UCSD-AML1 (cell line): ENCODE data around the gene SCNN1A.

Source experiments
- DNase-seq: peaks from one replicate; lab custom pipeline; 2025; ENCODE audit not compliant: unreplicated experiment; lab: John Stamatoyannopoulos, UW

Gene SCNN1A

GRCh38 chr12:6384499-6385436, 9.4 kb upstream of the SCNN1A start:
- DNase-seq: no peak

DNA sequence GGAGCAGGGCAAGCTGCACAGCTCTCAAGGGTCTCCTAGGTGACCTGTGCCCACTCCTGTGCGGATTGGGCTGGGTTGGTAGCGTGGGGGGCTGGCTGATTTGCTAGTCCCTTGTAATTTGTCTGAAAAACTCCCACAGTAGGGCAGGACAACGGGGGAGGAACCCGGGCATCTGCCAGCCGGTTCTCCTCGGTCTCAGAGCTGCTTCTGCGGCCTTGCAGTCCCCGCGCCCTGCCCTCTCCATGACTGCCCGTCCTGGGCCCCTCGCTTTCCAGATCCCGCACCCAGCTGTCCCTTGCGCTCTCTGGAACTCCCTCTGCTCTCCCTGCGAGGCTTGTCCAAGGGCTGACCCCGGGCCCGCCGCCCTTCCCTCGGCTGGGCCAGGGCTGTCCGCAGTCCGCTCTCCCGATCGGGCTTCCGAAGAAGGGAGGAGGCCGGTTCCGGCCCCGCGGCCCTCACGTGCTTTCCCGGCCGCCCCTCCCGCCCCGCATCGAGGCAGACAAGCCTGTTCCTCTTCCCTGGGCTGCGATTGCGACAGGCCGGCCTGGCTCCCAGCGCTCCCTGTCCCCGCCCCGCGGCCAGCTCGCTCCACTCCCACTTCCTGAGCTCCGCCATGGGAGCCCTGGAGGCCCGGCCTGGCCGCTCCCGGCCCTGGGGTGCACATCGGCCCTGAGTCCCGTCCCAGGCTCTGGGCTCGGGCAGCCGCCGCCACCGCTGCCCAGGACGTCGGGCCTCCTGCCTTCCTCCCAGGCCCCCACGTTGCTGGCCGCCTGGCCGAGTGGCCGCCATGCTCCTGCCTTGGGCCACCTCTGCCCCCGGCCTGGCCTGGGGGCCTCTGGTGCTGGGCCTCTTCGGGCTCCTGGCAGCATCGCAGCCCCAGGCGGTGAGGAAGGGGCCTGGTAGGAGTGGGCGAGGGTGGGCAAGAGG, 8.5 kb upstream of the SCNN1A start, which contains the start of gene LTBR:
TSS of gene LTBR (plus strand) at position 591 of the 927 bp plus-strand sequence. CDS start at position 788, 197 bp downstream.
- DNase-seq: peak; percentile 91

DNA sequence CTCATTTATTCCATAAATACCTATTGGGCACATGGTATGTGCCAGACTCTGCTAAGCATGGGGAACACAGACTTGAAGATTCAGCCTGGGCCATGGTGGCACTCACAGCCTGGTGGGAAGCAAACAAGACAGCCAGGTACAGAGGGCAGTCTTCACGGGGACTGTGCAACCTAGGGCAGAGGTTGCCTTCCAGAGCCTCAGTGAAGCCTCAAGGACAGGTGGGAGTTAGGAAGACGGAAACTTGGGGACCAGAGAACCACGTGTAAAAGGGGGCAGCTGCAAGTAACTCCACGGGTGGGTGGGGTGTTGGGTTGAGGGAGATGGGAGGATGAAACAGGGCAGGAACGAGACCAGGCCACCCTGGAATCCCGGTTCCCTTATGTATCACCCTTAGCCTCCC, 7.6 kb upstream of the SCNN1A start:
- DNase-seq: no peak

DNA sequence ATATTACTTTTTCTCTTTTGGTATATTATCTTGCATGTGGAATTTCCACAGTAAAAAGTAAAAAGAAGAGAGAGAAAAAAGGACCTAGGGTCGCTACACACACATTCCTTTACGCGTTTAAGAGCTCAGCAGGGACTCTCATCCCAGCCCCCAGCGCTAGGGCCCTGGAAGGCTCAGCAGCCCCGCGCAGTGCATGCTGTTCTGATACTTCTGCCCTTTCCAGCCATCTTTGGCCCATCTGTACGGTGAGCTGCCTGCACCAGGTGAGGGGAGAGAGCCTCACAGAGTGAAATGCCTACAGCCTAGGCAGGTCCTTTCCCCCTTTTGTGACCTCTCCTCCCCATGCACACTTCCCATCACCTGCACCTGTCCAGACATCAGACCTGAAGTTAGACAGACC, 7.0 kb upstream of the SCNN1A start:
- DNase-seq: no peak

- no peak for DNase-seq
These were observed 5.1 kb upstream of the SCNN1A start for GRCh38 chr12:6380141-6381121.

DNA sequence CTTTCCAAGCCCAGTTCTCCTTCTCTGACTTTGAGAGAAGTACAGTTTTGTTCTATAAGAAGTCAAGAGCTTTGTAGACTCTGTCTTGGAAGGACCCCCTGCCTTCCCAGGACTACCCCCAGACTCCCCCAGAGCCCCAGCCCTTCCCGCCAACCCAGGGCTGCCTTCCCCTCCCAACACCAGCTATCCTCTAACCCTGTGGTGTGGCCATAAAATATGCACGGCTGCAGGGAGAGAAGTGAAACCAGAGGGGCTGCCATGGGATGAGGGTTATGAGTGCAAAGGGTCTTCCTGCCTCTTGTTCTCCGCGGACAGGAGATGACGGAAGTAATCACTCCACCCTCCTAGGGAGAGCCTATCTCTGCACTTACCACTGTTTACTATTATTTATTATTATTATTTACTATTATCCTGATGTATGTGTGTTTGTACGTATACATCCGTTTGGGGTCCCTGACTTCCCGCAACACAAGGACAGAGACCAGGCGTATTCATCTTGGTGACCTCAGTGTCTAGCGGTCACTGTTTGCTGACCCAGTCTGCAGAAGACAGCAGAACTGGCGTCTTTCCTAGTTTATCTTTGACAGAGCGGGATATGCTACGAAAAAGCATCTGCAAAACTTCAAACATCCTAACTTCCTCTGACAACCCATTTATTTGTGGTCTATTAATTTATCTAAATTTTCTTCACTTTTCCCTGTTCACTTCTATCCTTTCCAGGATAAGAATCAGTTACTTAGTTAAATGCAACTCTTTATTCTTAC, 3.5 kb upstream of the SCNN1A start:
- no peak for DNase-seq

GRCh38 chr12:6377667-6377994, 2.3 kb upstream of the SCNN1A start:
- DNase-seq: no peak

DNA sequence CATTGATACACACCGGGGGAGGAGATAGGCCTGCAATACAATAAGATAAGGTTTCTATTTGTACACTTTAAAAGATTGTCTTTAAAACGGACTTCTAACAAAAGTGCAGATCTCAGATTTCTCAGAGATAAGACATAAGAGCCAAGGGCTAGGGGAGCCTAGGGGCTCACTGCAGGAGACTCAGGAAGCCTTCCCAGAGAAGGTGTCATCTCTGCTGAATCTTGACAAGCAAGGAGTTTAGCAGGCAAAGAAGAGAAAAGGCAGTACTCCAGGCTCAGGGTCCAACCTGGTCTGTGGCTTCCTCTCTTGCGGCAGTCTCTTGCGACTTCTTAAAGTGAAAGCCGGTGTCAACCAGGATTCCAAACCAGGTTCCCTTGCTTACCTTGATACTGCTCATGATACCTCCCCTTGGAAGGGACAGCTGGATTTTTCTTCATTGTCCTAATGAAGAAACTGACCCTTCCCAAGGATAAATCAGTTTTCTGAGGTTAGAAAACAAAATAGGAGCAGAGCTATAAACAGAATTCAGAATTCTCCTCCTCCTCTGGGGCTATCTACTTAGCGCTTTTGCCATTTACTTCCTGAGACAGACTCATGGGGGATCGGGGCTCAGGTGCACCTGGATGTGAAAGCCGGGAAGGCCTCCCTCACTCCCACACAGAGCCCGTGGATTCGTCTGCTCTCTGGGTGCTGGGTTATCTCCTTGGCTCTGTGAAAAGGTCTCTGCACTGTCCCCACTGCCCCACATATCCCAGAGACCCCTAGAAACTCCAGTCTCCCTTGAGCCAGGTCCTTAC, 1.7 kb upstream of the SCNN1A start:
- no peak for DNase-seq

DNA sequence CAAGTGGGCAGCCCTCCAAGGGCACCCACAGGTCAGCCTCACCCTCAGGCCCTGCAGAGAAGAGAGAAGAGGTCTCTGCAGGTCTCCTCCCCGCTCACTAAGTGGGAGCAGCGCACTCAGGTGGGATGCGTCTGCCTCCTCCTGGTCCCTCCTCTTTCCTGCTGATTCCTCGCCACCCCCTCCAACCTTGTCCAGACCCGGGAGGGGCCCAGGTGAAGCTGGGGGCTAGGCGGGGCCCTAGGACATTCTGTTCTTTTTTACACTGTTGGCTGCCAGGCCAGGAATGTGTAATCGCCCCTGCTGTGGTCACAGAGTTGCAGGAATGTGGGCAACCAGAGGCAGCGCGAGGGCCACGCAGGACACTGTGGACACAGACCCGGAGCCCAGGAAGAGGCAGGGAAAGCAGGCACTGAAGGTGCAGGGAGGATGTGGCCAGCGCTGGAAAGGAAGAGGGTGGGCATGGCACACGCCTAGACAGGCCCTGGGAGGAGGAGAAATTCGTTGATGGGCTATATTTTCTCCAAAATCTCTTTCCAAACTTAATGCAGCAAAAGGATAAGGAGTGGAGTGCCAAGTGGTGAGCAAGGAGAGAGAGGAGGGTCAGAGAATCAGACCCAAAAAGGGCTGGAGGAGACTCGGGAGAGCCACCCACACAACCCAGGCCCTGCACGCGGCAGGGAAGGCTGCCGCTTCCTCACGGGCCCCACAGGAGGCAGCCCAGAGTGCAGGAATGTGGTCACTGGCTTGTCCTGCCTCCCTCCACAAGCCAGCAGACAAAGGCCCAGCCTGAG, 911 bp upstream of the SCNN1A start:
- peak; percentile 68 for DNase-seq

DNA sequence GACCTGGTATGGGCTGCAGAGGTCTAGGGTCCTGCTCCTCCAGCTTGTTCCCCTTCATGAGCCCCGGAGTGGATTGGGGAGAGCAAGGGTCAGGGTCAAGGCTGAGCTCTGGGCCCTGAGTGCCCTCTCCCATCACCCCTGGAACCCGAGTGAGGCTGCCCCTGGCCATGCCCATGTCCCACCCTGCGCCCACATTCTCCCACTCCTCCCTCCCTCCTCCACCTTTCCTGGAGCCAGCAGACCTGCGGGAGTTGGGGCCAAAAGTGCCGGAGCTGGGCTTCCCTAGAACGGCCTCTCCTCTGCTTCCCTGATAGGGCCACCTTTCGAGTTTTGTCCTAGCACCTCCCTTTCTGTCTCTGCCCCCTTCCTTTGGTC, 590 bp downstream of the SCNN1A start:
- DNase-seq: no peak

DNA sequence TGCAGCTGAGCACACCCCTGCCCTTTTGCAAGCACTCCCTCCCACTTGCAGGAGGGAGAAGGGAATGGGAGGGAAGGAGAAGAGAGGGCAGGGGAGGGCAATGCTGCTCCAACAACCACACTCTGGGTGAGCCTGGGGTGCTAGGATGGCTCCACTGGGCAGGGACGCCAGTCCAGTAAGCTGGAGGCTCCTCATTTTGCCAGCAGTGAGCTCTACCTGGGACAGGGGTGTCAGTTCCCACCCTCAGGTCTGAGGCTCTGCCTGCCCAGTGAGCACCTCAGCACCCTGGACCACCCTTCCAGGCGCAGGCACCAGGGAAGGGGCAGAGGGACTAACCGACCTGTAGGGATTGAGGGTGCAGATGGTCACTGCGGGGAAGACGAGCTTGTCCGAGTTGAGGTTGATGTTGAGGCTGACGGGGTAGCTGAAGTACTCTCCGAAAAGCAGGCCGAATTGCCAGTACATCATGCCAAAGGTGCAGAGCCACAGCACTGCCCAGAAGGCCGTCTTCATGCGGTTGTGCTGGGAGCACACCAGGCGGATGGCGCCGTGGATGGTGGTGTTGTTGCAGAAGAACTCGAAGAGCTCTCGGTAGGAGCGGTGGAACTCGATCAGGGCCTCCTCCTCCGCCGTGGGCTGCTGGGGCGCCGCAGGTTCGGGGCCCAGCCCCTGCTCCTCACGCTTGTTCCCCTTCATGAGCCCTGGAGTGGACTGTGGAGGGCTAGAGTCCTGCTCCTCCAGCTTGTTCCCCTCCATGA, 1.2 kb downstream of the SCNN1A start:
- DNase-seq: no peak

- DNase-seq: no peak
These were observed 2.2 kb downstream of the SCNN1A start for GRCh38 chr12:6373022-6373787.

DNA sequence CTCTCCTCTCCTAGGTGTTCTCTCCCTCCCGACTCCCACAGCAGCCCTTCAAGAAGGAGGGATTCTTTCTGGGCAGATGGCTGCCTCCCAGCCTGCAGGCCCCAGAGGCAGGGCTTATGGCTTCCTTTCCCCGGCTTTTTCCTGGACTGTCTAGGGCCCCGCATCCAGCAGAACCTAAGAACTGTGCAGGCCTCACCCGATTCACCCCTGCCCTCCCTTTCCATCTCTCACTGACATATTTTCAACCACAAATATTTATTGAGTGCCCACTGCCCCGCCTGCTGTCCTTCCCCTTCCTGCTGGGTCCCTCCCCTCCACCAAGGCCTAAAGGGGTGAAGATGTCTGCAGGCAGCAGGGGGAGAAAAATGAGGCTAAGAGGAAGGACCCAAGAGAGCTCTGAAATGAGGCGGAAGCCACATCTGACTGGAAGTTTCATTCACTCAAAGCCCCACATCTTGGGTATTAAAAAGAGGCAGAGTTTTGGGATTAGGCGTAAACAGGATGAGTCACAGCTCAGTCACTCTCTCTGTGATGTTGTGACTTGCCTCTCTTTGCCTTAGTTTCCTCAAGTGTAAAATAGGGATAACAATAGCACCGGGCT, 2.9 kb downstream of the SCNN1A start:
- peak; percentile 81 for DNase-seq

DNA sequence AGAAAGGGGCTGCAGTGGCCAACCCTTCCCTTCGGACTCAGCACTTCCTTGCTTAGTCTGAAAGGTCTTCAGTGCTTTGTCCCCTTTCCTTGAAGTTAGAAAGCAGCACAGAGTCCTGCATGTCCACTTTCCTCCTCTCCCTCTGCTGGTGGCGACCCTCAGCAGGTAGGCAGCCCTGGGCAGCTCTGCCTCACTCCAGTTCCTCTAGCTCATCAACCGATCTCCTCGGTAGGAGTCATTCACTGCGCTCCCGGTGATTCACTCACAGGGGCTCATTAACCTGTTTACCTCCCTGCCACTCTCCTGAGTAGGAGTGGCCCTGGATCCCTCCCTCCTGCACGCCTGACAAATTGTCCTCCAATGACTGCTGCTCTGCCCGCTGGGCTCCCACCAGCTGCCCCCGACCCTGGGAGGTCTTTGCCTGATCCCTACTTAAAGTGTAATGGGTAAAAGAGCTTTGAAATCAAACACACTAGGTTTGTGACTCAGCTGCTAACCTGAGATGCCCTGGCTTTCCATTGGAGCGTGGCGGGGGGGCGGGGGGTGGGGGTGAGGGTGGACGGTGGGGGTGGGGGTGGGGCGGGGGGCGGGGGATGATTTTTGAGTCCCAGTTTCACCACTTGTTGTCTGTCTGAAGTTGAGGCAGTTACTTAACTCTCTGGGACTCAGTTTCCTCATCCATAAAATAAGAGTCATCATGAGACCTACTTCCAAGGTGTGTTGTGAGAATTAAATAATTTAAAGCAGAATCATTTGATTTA, 4.2 kb downstream of the SCNN1A start:
- DNase-seq: no peak

- no peak for DNase-seq
These were observed 4.8 kb downstream of the SCNN1A start for GRCh38 chr12:6370576-6370935.
